ENCODE measurements around the gene NPHS2. TPM values are rescaled to one million over a fixed set of nuclear protein-coding genes. Genes with fewer than 3 reads are reported as not detected.

The NPHS2 gene
- total RNA-seq, 4 donors from 2014 or later: not detected

DNA sequence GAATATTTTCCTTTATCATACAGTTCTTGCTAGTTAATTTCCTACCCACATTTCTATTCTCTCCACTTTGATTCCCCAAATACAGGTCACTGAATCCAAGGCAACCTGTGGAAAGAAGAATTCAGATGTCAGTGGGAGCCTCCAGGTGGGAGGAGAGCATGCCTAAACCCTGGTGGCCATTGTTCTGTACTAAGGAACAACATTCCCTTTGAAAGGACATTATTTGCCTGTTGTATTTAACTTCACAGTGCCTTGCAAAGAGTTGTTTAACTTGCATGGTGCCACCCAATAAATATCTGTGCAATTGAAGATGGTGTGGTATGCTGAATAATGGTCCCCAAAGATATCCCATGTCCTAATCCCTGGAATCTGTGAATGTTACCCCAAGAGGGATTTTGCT lies 21.3 kb downstream of the NPHS2 start:
- Histone ChIP-seq H3K36me3 (no peaks in the 10 kb centered on the region), H3K27ac (no peak overlapping the region), H3K9me3 (no peaks in the 10 kb centered on the region), H3K4me1 (no peaks in the 10 kb centered on the region), H3K27me3 (no peaks in the 10 kb centered on the region), H3K4me3 (no peak overlapping the region)
- no peak for DNase-seq (ENCODE audit: low spot score in 2 of 2)
- TF ChIP-seq POLR2A (IDR thresholded peaks at IDR 0.05) (no peak), EP300 (IDR thresholded peaks at IDR 0.05) (no peak)

DNA sequence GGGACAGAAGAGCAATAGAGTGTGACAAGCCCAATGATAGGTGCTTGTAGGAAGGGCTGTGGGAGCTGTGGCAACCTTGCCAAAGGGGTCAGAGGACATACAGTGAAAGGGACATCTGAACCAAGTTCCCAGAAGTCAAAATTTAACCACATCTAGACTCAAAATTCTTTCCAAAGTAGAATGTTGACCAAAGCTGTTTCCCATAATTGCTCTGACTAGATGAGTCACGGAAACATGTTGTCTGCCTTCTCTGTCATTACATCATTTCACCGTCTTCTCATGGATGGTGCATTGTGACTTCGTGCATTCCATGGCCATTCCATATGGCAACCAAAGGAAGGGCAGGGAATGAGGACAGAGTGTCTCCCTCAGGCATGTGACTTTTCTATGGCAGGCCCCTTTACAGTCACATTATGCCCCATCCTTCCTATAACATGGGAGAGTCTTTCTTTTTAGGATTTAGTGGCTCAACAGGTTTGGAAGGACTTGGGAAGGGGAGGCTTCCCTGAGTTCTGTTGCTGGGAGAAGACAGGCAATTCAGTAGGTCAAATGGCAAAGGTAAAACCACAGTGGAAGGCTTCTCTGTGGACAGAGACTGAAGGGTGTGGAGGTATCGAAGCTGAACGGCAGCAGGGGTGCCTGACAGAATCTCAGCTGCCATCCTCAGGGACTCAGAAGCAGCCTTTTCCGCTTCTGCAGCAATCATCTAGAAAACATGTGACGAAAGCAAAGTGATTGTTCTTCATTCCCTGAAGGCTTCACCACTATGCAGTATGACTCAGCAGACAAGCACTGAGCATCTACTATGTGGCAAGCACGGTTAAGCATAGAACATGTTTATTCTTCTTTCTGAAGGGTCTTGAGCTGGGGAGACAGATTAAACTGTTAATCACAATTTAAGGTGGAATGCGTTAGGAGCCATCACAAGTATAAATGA lies 24.7 kb downstream of the NPHS2 start:
- Histone ChIP-seq H3K4me1 (no peaks in the 10 kb centered on the region), H3K36me3 (no peaks in the 10 kb centered on the region), H3K9me3 (no peaks in the 10 kb centered on the region), H3K27me3 (no peaks in the 10 kb centered on the region), H3K27ac (no peak overlapping the region), H3K4me3 (no peak overlapping the region)
- 44% methylated on average over 9 of the region's 9 CpGs for WGBS
- TF ChIP-seq POLR2A (IDR thresholded peaks at IDR 0.05): no peak
- TF ChIP-seq CTCF (IDR thresholded peaks at IDR 0.05): no peak
- no peak for TF ChIP-seq EP300 (IDR thresholded peaks at IDR 0.05)
- no peak for TF ChIP-seq POLR2AphosphoS5 (IDR thresholded peaks at IDR 0.05)
- no peak for DNase-seq (ENCODE audit: low spot score in 2 of 2)

DNA sequence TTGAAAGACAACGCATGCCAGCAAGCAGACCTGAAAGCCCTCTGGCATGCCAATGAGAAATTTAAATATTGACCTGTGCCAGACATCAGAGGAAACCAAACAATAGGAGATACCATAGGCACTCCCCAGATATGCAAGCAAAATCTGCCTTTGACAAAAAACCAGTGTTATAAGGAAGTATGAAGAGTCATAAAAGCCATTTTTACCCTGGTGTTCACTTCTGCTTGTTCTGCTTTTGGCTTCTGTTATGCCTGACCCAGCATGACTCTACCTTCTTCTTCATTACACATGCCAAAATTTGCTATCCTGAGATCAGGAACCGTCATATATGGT lies 26.4 kb downstream of the NPHS2 start:
- Histone ChIP-seq H3K9me3 (no peaks in the 10 kb centered on the region), H3K27ac (no peak overlapping the region), H3K36me3 (no peaks in the 10 kb centered on the region), H3K4me1 (no peaks in the 10 kb centered on the region), H3K4me3 (no peak overlapping the region), H3K27me3 (no peaks in the 10 kb centered on the region)
- whole genome bisulfite sequencing: 95% methylated on average over 2 of the region's 2 CpGs
- no peak for DNase-seq (ENCODE audit: low spot score in 2 of 2)
- no peak for TF ChIP-seq POLR2A (IDR thresholded peaks at IDR 0.05)
- no peak for TF ChIP-seq CTCF (IDR thresholded peaks at IDR 0.05)
- TF ChIP-seq EP300 (IDR thresholded peaks at IDR 0.05): no peak
- TF ChIP-seq POLR2AphosphoS5 (IDR thresholded peaks at IDR 0.05): no peak

DNA sequence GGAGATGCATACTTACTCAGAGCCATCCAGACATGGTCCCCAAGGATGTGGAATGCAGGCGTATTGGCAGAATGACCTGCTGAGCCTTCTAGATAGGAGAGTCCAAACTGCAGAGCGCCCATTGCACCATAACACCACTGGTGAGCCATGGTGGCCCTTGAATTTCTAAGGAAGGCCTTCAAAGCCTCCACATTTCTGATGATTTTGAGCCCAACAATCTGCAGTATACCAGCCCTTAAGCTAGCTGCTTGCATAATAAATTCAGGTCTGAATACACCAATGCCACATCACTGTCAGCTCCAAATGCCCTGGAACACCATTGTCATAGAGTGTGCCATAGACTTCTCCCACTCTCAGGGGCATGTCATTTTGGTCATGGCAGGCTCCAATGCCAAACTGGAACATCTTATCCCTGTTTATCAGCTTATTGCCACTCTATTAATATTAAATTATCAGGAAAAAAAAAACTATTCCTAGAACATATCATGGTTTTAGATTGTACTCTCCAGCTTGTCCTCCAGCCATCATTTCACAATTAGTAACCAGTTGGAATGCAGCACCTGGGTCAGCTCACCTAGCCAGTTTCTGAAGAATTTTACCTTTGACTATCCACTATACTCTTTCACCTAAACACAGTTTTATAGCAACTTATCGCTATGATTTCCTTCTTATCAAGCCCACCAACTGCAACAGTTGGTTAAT lies 26.9 kb downstream of the NPHS2 start:
- Histone ChIP-seq H3K36me3 (no peaks in the 10 kb centered on the region), H3K4me3 (no peak overlapping the region), H3K27ac (no peak overlapping the region), H3K27me3 (no peaks in the 10 kb centered on the region), H3K9me3 (no peaks in the 10 kb centered on the region), H3K4me1 (no peaks in the 10 kb centered on the region)
- WGBS: 90% methylated on average over 3 of the region's 3 CpGs
- TF ChIP-seq POLR2A (IDR thresholded peaks at IDR 0.05) (no peak), CTCF (IDR thresholded peaks at IDR 0.05) (no peak), EP300 (IDR thresholded peaks at IDR 0.05) (no peak), POLR2AphosphoS5 (IDR thresholded peaks at IDR 0.05) (no peak)
- no peak for DNase-seq (ENCODE audit: low spot score in 2 of 2)

DNA sequence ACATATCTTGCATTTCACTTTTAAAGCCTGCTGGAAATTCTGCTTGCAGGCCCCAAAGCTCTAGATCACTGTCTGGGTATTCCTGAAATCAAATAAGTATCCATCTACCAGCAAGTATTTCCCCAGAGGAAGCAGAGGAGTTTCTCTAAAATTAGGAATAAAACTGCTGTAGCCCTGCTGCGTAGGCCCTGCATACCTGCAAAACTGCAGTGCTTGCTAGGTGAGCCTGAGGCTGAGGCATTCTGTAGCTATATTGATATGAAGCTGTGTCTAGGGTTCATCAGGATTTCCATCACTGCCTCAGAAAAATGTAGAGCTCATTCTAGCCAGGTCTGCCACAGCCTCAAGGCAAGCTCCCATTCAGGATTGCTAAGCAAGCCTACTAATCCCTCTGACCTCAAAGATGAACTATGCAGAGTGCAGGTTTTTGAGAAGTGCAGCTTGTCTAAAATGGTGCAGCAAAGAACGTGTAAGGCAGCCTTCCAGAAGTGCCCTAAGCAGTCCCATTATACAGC lies 28.7 kb downstream of the NPHS2 start:
- H3K9me3 ChIP-seq: no peaks in the 10 kb centered on the region
- no peak for TF ChIP-seq EP300 (IDR thresholded peaks at IDR 0.05)
- TF ChIP-seq POLR2AphosphoS5 (IDR thresholded peaks at IDR 0.05): no peak
- no peak for TF ChIP-seq POLR2A (IDR thresholded peaks at IDR 0.05)
- TF ChIP-seq CTCF (IDR thresholded peaks at IDR 0.05): no peak
- H3K4me1 ChIP-seq: no peaks in the 10 kb centered on the region
- no peak overlapping the region for H3K27ac ChIP-seq
- H3K4me3 ChIP-seq: no peak overlapping the region
- 36% methylated on average over 1 of the region's 2 CpGs for WGBS
- no peaks in the 10 kb centered on the region for H3K27me3 ChIP-seq
- H3K36me3 ChIP-seq: no peaks in the 10 kb centered on the region
- no peak for DNase-seq (ENCODE audit: low spot score in 2 of 2)

Data from suprapubic skin (tissue), 4 donors.